Activated CD4-positive, alpha-beta T cell treated with anti-CD3 and anti-CD28 coated beads for 36 hours (primary cell): ENCODE data around the gene TRIP13. TPM values are rescaled to one million over a fixed set of nuclear protein-coding genes. Genes with fewer than 3 reads are reported as not detected.
"Not testable (repeated sequence)": the region's sequence is repeated elsewhere in the genome, so short reads cannot be mapped to it uniquely, and the experiment has no call there.

Source experiments
- ATAC-seq: fragments of 200-7000 bp; cut with Tn5 transposase; one replicate; pipeline ENCODE4 v1.10.0; 2021; ENCODE audit warnings: mild to moderate bottlenecking, moderate library complexity
- CTCF ChIA-PET: fragments of 350-600 bp; sonication (Branson Sonifier 250); formaldehyde crosslinking; loops from one replicate; lab custom pipeline; 2021; ENCODE audit warnings: antibody characterized with exemption; lab: Charles Lee
- POLR2A ChIA-PET: fragments of 350-600 bp; sonication (Branson Sonifier 250); formaldehyde crosslinking; loops from one replicate; lab custom pipeline; 2021; ENCODE audit warnings: antibody characterized with exemption, inconsistent platforms; lab: Charles Lee
- DNase-seq: peaks from one replicate; pipeline ENCODE4 v3.0.0-alpha.2; 2020
- H3K27ac Mint-ChIP-seq: one replicate; pipeline ENCODE4 v1.8.0; 2021; ENCODE audit warnings: mixed read lengths
- H3K27me3 Mint-ChIP-seq: one replicate; pipeline ENCODE4 v1.8.0; 2021; ENCODE audit warnings: mixed read lengths
- H3K36me3 Mint-ChIP-seq: one replicate; pipeline ENCODE4 v1.8.0; 2021; ENCODE audit warnings: low read depth, mixed read lengths
- H3K4me1 Mint-ChIP-seq: one replicate; pipeline ENCODE4 v1.8.0; 2021; ENCODE audit warnings: mixed read lengths
- H3K4me3 Mint-ChIP-seq: one replicate; pipeline ENCODE4 v1.8.0; 2021; ENCODE audit warnings: mild to moderate bottlenecking, moderate library complexity, mixed read lengths
- H3K9me3 Mint-ChIP-seq: one replicate; pipeline ENCODE4 v1.8.0; 2021; ENCODE audit warnings: low read depth, mixed read lengths
- intact Hi-C, 2 experiments: fragments of 100-400 bp; cut with DNase I in 1 of 2; cut with micrococcal nuclease in 1 of 2; formaldehyde crosslinking; loops; one replicate each; pipeline versions ENCODE4 v1.14.2 to v1.15.1; 2022 to 2024; cut with DNase I, micrococcal nuclease
- total RNA-seq, 2 experiments: library from RNA; stranded (reverse); gene quantifications; one replicate each; pipeline ENCODE4 v1.2.3, GENCODE V29; 2021

TRIP13 gene
- total RNA-seq, 2 experiments from 2014 or later = 34.4 to 34.7 TPM

GRCh38 chr5:907366-907910 lies 14.8 kb downstream of the TRIP13 start:
- no peak overlapping the region for H3K27ac Mint-ChIP-seq
- ATAC-seq (no peak), DNase-seq (no peak)
- H3K36me3 Mint-ChIP-seq = peaks cover 57% of the 10 kb centered on the region
- POLR2A ChIA-PET = no interaction called here
- H3K9me3 Mint-ChIP-seq = no peaks in the 10 kb centered on the region
- CTCF ChIA-PET = no interaction called here
- peaks cover 5% of the 10 kb centered on the region for H3K4me1 Mint-ChIP-seq
- intact Hi-C loops = no loop called here
- no peaks in the 10 kb centered on the region for H3K27me3 Mint-ChIP-seq
- no peak overlapping the region for H3K4me3 Mint-ChIP-seq

DNA sequence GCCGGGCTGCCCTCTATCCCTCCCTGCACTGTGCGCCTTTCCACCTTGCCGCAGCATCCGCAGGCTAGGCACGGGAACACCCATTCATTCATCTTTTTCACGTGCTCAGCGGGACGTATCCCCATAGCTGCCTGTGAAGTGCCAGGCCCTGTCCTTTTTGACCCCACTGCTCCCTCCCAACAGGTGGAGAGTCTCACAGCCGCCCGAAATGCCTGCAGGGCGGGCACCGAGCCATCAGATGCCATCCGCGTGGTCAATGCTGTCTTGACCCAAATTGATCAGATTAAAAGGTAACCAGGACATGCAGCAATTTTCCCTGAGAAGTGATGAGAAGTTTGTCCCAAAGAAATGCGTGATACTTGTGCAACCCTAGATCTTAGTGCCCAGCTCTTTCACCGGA lies 15.5 kb downstream of the TRIP13 start:
- CTCF ChIA-PET = no interaction called here
- H3K27me3 Mint-ChIP-seq = no peaks in the 10 kb centered on the region
- intact Hi-C loops = no loop called here

DNA sequence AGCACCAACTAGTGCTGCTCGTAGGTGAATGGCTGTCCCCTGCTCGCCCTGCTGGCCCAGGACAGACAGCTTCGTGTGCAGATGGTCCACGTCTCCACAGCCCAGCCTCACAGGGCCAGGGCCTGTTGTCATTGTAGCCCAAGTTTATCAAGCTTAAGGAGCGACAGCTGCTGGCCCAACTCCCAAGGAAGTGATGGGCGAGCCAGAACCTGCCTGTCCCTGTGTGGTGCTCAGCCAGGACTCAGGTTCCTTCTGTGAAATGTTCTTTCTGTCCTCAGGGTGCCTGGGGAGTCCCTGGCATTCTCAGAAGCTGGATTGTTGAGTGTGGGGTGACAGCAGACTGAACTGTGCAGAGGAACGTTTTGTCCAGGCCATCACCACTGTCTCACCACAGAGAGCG lies 16.4 kb downstream of the TRIP13 start:
- H3K27ac Mint-ChIP-seq = no peak overlapping the region
- H3K9me3 Mint-ChIP-seq = no peaks in the 10 kb centered on the region
- H3K36me3 Mint-ChIP-seq = peaks cover 59% of the 10 kb centered on the region
- intact Hi-C loops = no loop called here
- ChIA-PET POLR2A (no interaction called here), CTCF (interaction anchor here (0.6 kb wide), 1 partner anchor 151 kb away, joined by 3 read pairs; no protein-coding TSS in a partner anchor)
- H3K4me1 Mint-ChIP-seq = peaks cover 13% of the 10 kb centered on the region
- no peak for DNase-seq
- H3K4me3 Mint-ChIP-seq = no peak overlapping the region
- no peak for ATAC-seq
- H3K27me3 Mint-ChIP-seq = no peaks in the 10 kb centered on the region

More for the DNA sequence above, 15.5 kb downstream of the TRIP13 start:
- Mint-ChIP-seq H3K27ac (no peak overlapping the region), H3K4me3 (no peak overlapping the region), H3K4me1 (peaks cover 13% of the 10 kb centered on the region), H3K9me3 (no peaks in the 10 kb centered on the region), H3K36me3 (peaks cover 58% of the 10 kb centered on the region)
- no peak for ATAC-seq
- POLR2A ChIA-PET = no interaction called here
- DNase-seq = no peak

- Mint-ChIP-seq H3K27ac (no peak overlapping the region), H3K36me3 (peaks cover 58% of the 10 kb centered on the region), H3K9me3 (no peaks in the 10 kb centered on the region), H3K4me3 (no peak overlapping the region), H3K4me1 (peaks cover 13% of the 10 kb centered on the region), H3K27me3 (no peaks in the 10 kb centered on the region)
- DNase-seq (no peak), ATAC-seq (no peak)
- POLR2A ChIA-PET = no interaction called here
- intact Hi-C loops = no loop called here
- CTCF ChIA-PET = interaction anchor here (0.6 kb wide), 1 partner anchor 150 kb away, joined by 3 read pairs; no protein-coding TSS in a partner anchor
These were observed 17.5 kb downstream of the TRIP13 start for GRCh38 chr5:909994-910768.

DNA sequence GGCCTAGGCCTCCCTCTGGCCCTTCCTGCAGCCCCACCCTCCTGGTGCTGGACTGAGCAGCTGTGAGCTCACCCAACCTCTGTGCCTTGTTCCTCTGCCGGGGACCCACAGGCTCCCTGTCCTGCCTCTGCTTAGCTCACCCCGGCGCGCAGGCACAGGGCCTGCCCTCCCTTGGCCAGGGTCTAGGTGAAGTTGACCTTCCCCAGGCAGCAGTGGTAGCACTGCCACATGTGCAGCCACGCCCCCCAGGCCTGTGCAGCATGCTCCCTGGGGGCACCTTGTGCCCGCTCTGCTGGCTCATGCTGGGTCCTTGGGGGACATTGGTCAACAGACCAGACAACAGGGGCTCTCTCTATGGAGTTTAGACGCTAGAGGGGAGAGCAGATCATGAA lies 18.1 kb downstream of the TRIP13 start:
- peaks cover 13% of the 10 kb centered on the region for H3K4me1 Mint-ChIP-seq
- H3K27ac Mint-ChIP-seq = no peak overlapping the region
- CTCF ChIA-PET = interaction anchor here (1.6 kb wide), 1 partner anchor 10 kb away, joined by 5 read pairs; no protein-coding TSS in a partner anchor

GRCh38 chr5:911601-912000 lies 18.9 kb downstream of the TRIP13 start:
- intact Hi-C loops = no loop called here
- CTCF ChIA-PET = interaction anchor here (1.6 kb wide), 1 partner anchor 11 kb away, joined by 5 read pairs; no protein-coding TSS in a partner anchor
- Mint-ChIP-seq H3K36me3 (peaks cover 51% of the 10 kb centered on the region), H3K4me1 (peaks cover 13% of the 10 kb centered on the region), H3K27ac (no peak overlapping the region), H3K4me3 (no peak overlapping the region), H3K27me3 (no peaks in the 10 kb centered on the region), H3K9me3 (no peaks in the 10 kb centered on the region)
- POLR2A ChIA-PET = no interaction called here
- DNase-seq = no peak
- ATAC-seq = no peak

More for the DNA sequence above, 18.1 kb downstream of the TRIP13 start:
- POLR2A ChIA-PET = no interaction called here
- intact Hi-C loops = no loop called here
- peaks cover 55% of the 10 kb centered on the region for H3K36me3 Mint-ChIP-seq
- no peak overlapping the region for H3K4me3 Mint-ChIP-seq
- ATAC-seq = no peak
- DNase-seq = no peak
- H3K27me3 Mint-ChIP-seq = no peaks in the 10 kb centered on the region
- H3K9me3 Mint-ChIP-seq = no peaks in the 10 kb centered on the region

- H3K27ac Mint-ChIP-seq = peak overlapping the region; percentile 71
- peaks cover 13% of the 10 kb centered on the region for H3K4me1 Mint-ChIP-seq
- no peaks in the 10 kb centered on the region for H3K9me3 Mint-ChIP-seq
- H3K4me3 Mint-ChIP-seq = no peak overlapping the region
- intact Hi-C loops = loop anchor here in 1 of 2 experiments (1.0 kb wide), 3 partner anchors 12 to 45 kb away; partner anchors contain the start of genes BRD9 and TRIP13
- peaks cover 53% of the 10 kb centered on the region for H3K36me3 Mint-ChIP-seq
- peak; percentile 88 for DNase-seq
- POLR2A ChIA-PET = no interaction called here
- no peaks in the 10 kb centered on the region for H3K27me3 Mint-ChIP-seq
- peak; percentile 95 for ATAC-seq
- CTCF ChIA-PET = interaction anchor here (0.8 to 1.6 kb wide), 2 partner anchors 12 to 24 kb away, joined by 3 to 5 read pairs; no protein-coding TSS in a partner anchor
These were observed 19.8 kb downstream of the TRIP13 start for GRCh38 chr5:912280-913091.

- Mint-ChIP-seq H3K27me3 (no peaks in the 10 kb centered on the region), H3K36me3 (peaks cover 57% of the 10 kb centered on the region), H3K9me3 (no peaks in the 10 kb centered on the region), H3K27ac (no peak overlapping the region), H3K4me3 (no peak overlapping the region), H3K4me1 (peaks cover 13% of the 10 kb centered on the region)
- DNase-seq (no peak), ATAC-seq (no peak)
- ChIA-PET POLR2A (no interaction called here), CTCF (interaction anchor here (0.6 to 1.4 kb wide), 4 partner anchors 10 to 601 kb away, joined by 3 to 4 read pairs (median 3); no protein-coding TSS in a partner anchor)
- intact Hi-C loops = no loop called here
These were observed 21.5 kb downstream of the TRIP13 start for GRCh38 chr5:914174-914573.

DNA sequence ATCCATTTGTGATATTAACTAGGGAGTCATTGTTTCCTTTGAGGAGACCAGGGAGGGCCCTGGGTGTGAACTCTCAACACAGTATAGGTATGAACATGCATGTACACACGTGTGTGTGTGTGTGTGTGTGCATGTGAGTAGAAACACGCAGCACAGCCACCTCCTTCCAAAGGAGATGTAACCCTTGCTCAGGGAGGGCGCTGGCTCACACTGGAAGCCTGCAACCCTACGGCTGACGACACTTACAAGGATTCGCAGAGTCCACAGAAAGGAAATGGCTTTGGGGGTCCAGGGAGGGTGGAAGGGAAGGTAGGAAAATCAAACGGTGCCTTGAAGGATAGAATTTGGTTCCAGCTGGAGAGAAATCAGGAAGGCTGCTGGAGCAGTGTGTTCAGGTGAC lies 21.9 kb downstream of the TRIP13 start:
- no peak overlapping the region for H3K27ac Mint-ChIP-seq
- no peak for DNase-seq

GRCh38 chr5:915346-915745 lies 22.7 kb downstream of the TRIP13 start:
- ATAC-seq, H3K27me3 Mint-ChIP-seq, H3K4me3 Mint-ChIP-seq, H3K9me3 Mint-ChIP-seq, CTCF ChIA-PET, intact Hi-C loops, DNase-seq, H3K27ac Mint-ChIP-seq: not testable (repeated sequence)
- peaks cover 13% of the 10 kb centered on the region for H3K4me1 Mint-ChIP-seq
- POLR2A ChIA-PET = interaction anchor here (0.6 kb wide), 1 partner anchor 75 kb away, joined by 3 read pairs; no protein-coding TSS in a partner anchor
- peaks cover 54% of the 10 kb centered on the region for H3K36me3 Mint-ChIP-seq

More for the DNA sequence above, 21.9 kb downstream of the TRIP13 start:
- ATAC-seq = no peak
- no peaks in the 10 kb centered on the region for H3K9me3 Mint-ChIP-seq
- ChIA-PET POLR2A (no interaction called here), CTCF (interaction anchor here (0.7 kb wide), 1 partner anchor 601 kb away, joined by 3 read pairs; no protein-coding TSS in a partner anchor)
- H3K4me3 Mint-ChIP-seq = no peak overlapping the region
- intact Hi-C loops = no loop called here
- H3K4me1 Mint-ChIP-seq = peaks cover 13% of the 10 kb centered on the region
- H3K36me3 Mint-ChIP-seq = peaks cover 55% of the 10 kb centered on the region
- no peaks in the 10 kb centered on the region for H3K27me3 Mint-ChIP-seq

DNA sequence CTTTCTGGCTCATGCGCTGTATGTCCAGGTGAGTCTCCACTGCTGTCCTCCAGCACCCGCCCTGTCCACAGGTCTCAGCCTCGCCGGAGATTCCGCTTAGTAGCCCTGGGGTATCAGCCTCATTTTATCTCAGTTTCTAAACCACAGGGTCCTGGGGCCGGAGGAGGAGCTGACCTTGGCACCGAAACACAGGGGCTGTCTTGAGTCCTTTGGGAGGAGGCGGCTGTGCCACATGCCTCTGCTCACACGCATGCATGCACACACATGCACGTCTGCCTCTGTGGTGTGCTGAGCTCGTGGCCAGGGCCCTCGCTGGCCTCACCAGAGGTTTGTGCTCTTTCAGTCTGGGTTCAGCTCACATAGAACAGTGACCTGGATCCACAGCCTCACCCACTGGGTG lies 23.3 kb downstream of the TRIP13 start:
- Mint-ChIP-seq H3K4me1 (peaks cover 13% of the 10 kb centered on the region), H3K27ac (no peak overlapping the region), H3K27me3 (no peaks in the 10 kb centered on the region), H3K36me3 (peaks cover 50% of the 10 kb centered on the region), H3K4me3 (no peak overlapping the region), H3K9me3 (no peaks in the 10 kb centered on the region)
- no peak for ATAC-seq
- ChIA-PET CTCF (no interaction called here), POLR2A (interaction anchor here (0.6 kb wide), 2 partner anchors 74 to 81 kb away, joined by 3 read pairs; no protein-coding TSS in a partner anchor)
- DNase-seq = no peak
- intact Hi-C loops = no loop called here
